ENCODE results near the gene TRIM60. TPM values are rescaled to one million over a fixed set of nuclear protein-coding genes. Genes with fewer than 3 reads are reported as not detected.
A peak's percentile ranks its signal among the peaks of the same experiment; 100 is the strongest.

TRIM60 gene
- total RNA-seq, 1 experiment from 2014 or later = not detected

GRCh38 chr4:165085946-165086345 is 54.1 kb downstream of the TRIM60 start:
- no peak overlapping the region for H3K4me3 Mint-ChIP-seq (ENCODE audit: unreplicated experiment)
- intact Hi-C loops (cut with micrococcal nuclease) = no loop called here
- ChIA-PET POLR2A (no interaction called here), CTCF (interaction anchor here (0.5 to 0.6 kb wide), 2 partner anchors 12 to 41 kb away, joined by 4 to 5 read pairs; no protein-coding TSS in a partner anchor)
- no peak overlapping the region for H3K27ac Mint-ChIP-seq (ENCODE audit: low read depth, unreplicated experiment)
- DNase-seq (ENCODE audit: unreplicated experiment) = peak; percentile 51
- no peaks in the 10 kb centered on the region for H3K9me3 Mint-ChIP-seq (ENCODE audit: unreplicated experiment)
- no TSS peak for BruUV-seq (replicated peaks)
- H3K36me3 Mint-ChIP-seq (ENCODE audit: insufficient read depth, unreplicated experiment) = peaks cover 62% of the 10 kb centered on the region
- no peaks in the 10 kb centered on the region for H3K27me3 Mint-ChIP-seq (ENCODE audit: insufficient read depth, unreplicated experiment)
- no peak for TF ChIP-seq CTCF (IDR thresholded peaks at IDR 0.05; ENCODE audit: unreplicated experiment)
- H3K4me1 Mint-ChIP-seq (ENCODE audit: insufficient read depth, unreplicated experiment) = peaks cover 6% of the 10 kb centered on the region

- H3K36me3 Mint-ChIP-seq (ENCODE audit: insufficient read depth, unreplicated experiment) = peaks cover 83% of the 10 kb centered on the region
- H3K27me3 Mint-ChIP-seq (ENCODE audit: insufficient read depth, unreplicated experiment) = no peaks in the 10 kb centered on the region
- peaks cover 6% of the 10 kb centered on the region for H3K4me1 Mint-ChIP-seq (ENCODE audit: insufficient read depth, unreplicated experiment)
- intact Hi-C loops (cut with micrococcal nuclease) = no loop called here
- ChIA-PET CTCF (interaction anchor here (0.6 kb wide), 1 partner anchor 13 kb away, joined by 3 read pairs; no protein-coding TSS in a partner anchor), POLR2A (no interaction called here)
- no peak for TF ChIP-seq CTCF (IDR thresholded peaks at IDR 0.05; ENCODE audit: unreplicated experiment)
- H3K27ac Mint-ChIP-seq (ENCODE audit: low read depth, unreplicated experiment) = no peak overlapping the region
- no peaks in the 10 kb centered on the region for H3K9me3 Mint-ChIP-seq (ENCODE audit: unreplicated experiment)
- no TSS peak for BruUV-seq (replicated peaks)
- H3K4me3 Mint-ChIP-seq (ENCODE audit: unreplicated experiment) = no peak overlapping the region
- DNase-seq (ENCODE audit: unreplicated experiment) = no peak
Measured at GRCh38 chr4:165088366-165088765, 56.6 kb downstream of the TRIM60 start.

Other genes with a start within 250 kb of the TRIM60 start
- not detected in 2 replicates for gene APELA, start 154.8 kb upstream of the TRIM60 start, total RNA-seq (2022)
- 0.26 TPM in 1 of 2 replicates, not detected in the other for gene TRIM61, start 54.3 kb upstream of the TRIM60 start, total RNA-seq (2022)
- gene TRIM75, start 21.9 kb downstream of the TRIM60 start, total RNA-seq (2022) = not detected in 2 replicates
- 26.6 and 31.6 TPM in 2 replicates for gene TMEM192, start 80.9 kb downstream of the TRIM60 start, total RNA-seq (2022)
- 37.1 and 40.0 TPM in 2 replicates for gene KLHL2, start 175.6 kb downstream of the TRIM60 start, total RNA-seq (2022)